GM12878 (cell line): ENCODE data around the gene MCM9. TPM values are rescaled to one million over a fixed set of nuclear protein-coding genes. Genes with fewer than 3 reads are reported as not detected.
A peak's percentile ranks its signal among the peaks of the same experiment; 100 is the strongest.

ENCODE experiments used
- BMI1 ChIP-seq: fragments of 450-650 bp; IDR thresholded peaks from 2 replicates; pipeline ENCODE4 v1.6.1; 2016; ENCODE audit warnings: mild to moderate bottlenecking, moderate library complexity, borderline replicate concordance
- CEBPZ ChIP-seq: fragments of 150-350 bp; IDR thresholded peaks from 2 replicates; pipeline ENCODE4 v1.6.1; 2016; ENCODE audit warnings: low read depth, low read length
- FOS ChIP-seq: IDR thresholded peaks from 3 replicates; pipeline ENCODE4 v1.6.1; 2011; ENCODE audit warnings: borderline replicate concordance; ENCODE audit not compliant: insufficient read length; ENCODE audit errors: extremely low read depth
- FOXM1 ChIP-seq: IDR thresholded peaks from 2 replicates; pipeline ENCODE4 v1.6.1; 2012; ENCODE audit warnings: low read depth, mild to moderate bottlenecking, inconsistent platforms, low read length, moderate library complexity
- HDAC6 ChIP-seq: fragments of 200-600 bp; sonication (generic); IDR thresholded peaks from one replicate; pipeline ENCODE4 v1.8.0; 2017; ENCODE audit warnings: antibody characterized with exemption; ENCODE audit not compliant: unreplicated experiment
- HDGF ChIP-seq: fragments of 450-650 bp; IDR thresholded peaks from 2 replicates; pipeline ENCODE4 v1.6.1; 2016; ENCODE audit warnings: antibody characterized with exemption
- KLF5 ChIP-seq: fragments of 450-650 bp; IDR thresholded peaks from 2 replicates; pipeline ENCODE4 v1.6.1; 2014; ENCODE audit warnings: mild to moderate bottlenecking; ENCODE audit not compliant: partially characterized antibody
- RCOR1 ChIP-seq: conservative IDR thresholded peaks from 2 replicates; pipeline ENCODE4 v1.6.1; 2012; ENCODE audit warnings: low read depth, low read length, improper control_type of control experiment
- SKIL ChIP-seq: fragments of 450-650 bp; IDR thresholded peaks from 2 replicates; pipeline ENCODE4 v1.6.1; 2017; ENCODE audit warnings: mild to moderate bottlenecking, low read depth, inconsistent platforms; ENCODE audit not compliant: poor library complexity, severe bottlenecking
- SP1 ChIP-seq: IDR thresholded peaks from one replicate; pipeline ENCODE4 v1.6.1; 2011; ENCODE audit warnings: low read depth, low read length
- STAT3 ChIP-seq: IDR thresholded peaks from 2 replicates; pipeline ENCODE4 v1.6.1; 2011; ENCODE audit warnings: low read depth, low read length, improper control_type of control experiment
- TAF1 ChIP-seq: IDR thresholded peaks from 2 replicates; pipeline ENCODE4 v1.6.1; 2011; ENCODE audit warnings: mild to moderate bottlenecking, low read depth, low read length, borderline replicate concordance
- TBL1XR1 ChIP-seq: IDR thresholded peaks from 2 replicates; pipeline ENCODE4 v1.6.1; 2012; ENCODE audit warnings: low read depth, low read length, improper control_type of control experiment
- ZNF274 ChIP-seq: IDR thresholded peaks from one replicate; pipeline ENCODE4 v1.8.0; 2011; ENCODE audit not compliant: insufficient read length, insufficient read depth
- polyA plus RNA-seq, 11 experiments: library from polyadenylated mRNA; depleted of rRNA in 4 of 11; unstranded in 6 of 11; stranded (reverse) in 5 of 11; fragments of >200 nt; fragmentation: Nextera tagmentation in 4 of 11; fragmentation: Illumina TruSeq in 1 of 11; extraction: Ambion mirVana in 4 of 11; extraction: Trizol in 1 of 11; gene quantifications; 1 replicate in 1 of 11; 2 replicates in 10 of 11; pipeline versions ENCODE4 v1.2.1 to v1.2.3, GENCODE V29; 2011 to 2016; ENCODE audit warnings: inconsistent platforms in 2 of 11, missing spikeins in 2 of 11, low read depth in 1 of 11
- total RNA-seq, 4 experiments: library from RNA; depleted of rRNA in 3 of 4; stranded (reverse); fragments of >200 nt in 3 of 4; fragmentation: Illumina TruSeq in 1 of 4; extraction: Trizol in 1 of 4; gene quantifications; 2 replicates each; pipeline versions ENCODE4 v1.2.1 to v1.2.3, GENCODE V29; 2013 to 2021
- TF ChIP-seq, protein P1 (sequence below): fragments of 450-650 bp; IDR thresholded peaks from 2 replicates; pipeline ENCODE4 v1.6.1; 2017; ENCODE audit warnings: low read depth, mild to moderate bottlenecking, moderate library complexity
- TF ChIP-seq, protein P2 (sequence below): fragments of 450-650 bp; IDR thresholded peaks from 2 replicates; pipeline ENCODE4 v1.6.1; 2017; ENCODE audit warnings: mild to moderate bottlenecking, moderate library complexity

MCM9 gene
- total and polyA plus RNA-seq, 10 of the 15 experiments (the other 5 are each of a cell fraction or from before 2014, with no cell fraction given): 3.4 to 18.5 (median 9.7) TPM

- no peak for TF ChIP-seq HDAC6
- no peak for TF ChIP-seq FOS
- TF ChIP-seq FOXM1: 0 out of 2 replicates have a peak, but pooled peaks have one; percentile 32
- peak; percentile 23 for TF ChIP-seq KLF5
- TF ChIP-seq CEBPZ: no peak
- TF ChIP-seq, protein P1, sequence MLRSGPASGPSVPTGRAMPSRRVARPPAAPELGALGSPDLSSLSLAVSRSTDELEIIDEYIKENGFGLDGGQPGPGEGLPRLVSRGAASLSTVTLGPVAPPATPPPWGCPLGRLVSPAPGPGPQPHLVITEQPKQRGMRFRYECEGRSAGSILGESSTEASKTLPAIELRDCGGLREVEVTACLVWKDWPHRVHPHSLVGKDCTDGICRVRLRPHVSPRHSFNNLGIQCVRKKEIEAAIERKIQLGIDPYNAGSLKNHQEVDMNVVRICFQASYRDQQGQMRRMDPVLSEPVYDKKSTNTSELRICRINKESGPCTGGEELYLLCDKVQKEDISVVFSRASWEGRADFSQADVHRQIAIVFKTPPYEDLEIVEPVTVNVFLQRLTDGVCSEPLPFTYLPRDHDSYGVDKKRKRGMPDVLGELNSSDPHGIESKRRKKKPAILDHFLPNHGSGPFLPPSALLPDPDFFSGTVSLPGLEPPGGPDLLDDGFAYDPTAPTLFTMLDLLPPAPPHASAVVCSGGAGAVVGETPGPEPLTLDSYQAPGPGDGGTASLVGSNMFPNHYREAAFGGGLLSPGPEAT: peak; percentile 49; the same call in 1 of the 2 replicates
- no peak for TF ChIP-seq ZNF274
- peak; percentile 1 for TF ChIP-seq SKIL
- peak; percentile 13; the same call in 1 of the 2 replicates for TF ChIP-seq TAF1
- no peak for TF ChIP-seq BMI1
- TF ChIP-seq, protein P2, sequence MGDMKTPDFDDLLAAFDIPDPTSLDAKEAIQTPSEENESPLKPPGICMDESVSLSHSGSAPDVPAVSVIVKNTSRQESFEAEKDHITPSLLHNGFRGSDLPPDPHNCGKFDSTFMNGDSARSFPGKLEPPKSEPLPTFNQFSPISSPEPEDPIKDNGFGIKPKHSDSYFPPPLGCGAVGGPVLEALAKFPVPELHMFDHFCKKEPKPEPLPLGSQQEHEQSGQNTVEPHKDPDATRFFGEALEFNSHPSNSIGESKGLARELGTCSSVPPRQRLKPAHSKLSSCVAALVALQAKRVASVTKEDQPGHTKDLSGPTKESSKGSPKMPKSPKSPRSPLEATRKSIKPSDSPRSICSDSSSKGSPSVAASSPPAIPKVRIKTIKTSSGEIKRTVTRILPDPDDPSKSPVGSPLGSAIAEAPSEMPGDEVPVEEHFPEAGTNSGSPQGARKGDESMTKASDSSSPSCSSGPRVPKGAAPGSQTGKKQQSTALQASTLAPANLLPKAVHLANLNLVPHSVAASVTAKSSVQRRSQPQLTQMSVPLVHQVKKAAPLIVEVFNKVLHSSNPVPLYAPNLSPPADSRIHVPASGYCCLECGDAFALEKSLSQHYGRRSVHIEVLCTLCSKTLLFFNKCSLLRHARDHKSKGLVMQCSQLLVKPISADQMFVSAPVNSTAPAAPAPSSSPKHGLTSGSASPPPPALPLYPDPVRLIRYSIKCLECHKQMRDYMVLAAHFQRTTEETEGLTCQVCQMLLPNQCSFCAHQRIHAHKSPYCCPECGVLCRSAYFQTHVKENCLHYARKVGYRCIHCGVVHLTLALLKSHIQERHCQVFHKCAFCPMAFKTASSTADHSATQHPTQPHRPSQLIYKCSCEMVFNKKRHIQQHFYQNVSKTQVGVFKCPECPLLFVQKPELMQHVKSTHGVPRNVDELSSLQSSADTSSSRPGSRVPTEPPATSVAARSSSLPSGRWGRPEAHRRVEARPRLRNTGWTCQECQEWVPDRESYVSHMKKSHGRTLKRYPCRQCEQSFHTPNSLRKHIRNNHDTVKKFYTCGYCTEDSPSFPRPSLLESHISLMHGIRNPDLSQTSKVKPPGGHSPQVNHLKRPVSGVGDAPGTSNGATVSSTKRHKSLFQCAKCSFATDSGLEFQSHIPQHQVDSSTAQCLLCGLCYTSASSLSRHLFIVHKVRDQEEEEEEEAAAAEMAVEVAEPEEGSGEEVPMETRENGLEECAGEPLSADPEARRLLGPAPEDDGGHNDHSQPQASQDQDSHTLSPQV: no peak
- TF ChIP-seq RCOR1: no peak
- no peak for TF ChIP-seq TBL1XR1
- TF ChIP-seq HDGF: no peak
- TF ChIP-seq STAT3: no peak
- no peak for TF ChIP-seq SP1
These were observed 41.7 kb downstream of the MCM9 start (continued) for GRCh38 chr6:118893064-118893806.
